ENCODE measurements around the gene GALNT14. TPM values are rescaled to one million over a fixed set of nuclear protein-coding genes. Genes with fewer than 3 reads are reported as not detected.

GALNT14 gene
- total and polyA plus RNA-seq, 9 of the 15 experiments (the other 6 are each of a cell fraction or from before 2014, with no cell fraction given) = 0.11 TPM; not detected in 8

DNA sequence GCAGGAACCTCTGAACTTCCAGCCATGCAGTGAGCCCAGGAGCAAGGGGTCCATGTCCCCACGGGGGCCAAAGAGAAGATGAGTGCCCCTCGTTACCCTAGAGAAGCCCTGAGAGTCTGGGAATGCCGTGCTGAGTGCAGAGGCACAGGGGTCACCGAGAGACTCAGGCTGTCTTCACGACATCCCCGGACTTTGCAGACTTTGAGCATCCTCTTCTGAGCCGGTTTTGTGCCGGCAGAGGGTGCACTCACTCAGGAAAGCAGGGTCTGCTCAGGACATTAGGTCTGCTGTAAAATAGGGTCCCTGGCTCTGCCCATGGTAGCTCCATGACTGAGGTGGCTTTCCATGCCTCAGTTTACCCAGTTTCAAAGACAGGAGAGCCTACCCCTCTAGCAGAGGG lies 71.0 kb downstream of the GALNT14 start:
- Histone ChIP-seq H3K9me1 (ENCODE audit: control insufficient read depth, insufficient read depth, low read length) (no peaks in the 10 kb centered on the region), H3K27me3 (ENCODE audit: control insufficient read depth in 2 of 2, insufficient read depth in 2 of 2, low read length in 2 of 2) (no peaks in the 10 kb centered on the region; a peak in 1 of 5 replicates), H3K79me2 (ENCODE audit: control insufficient read depth, insufficient read depth, low read length) (no peaks in the 10 kb centered on the region), H4K20me1 (replicated peaks; ENCODE audit: control insufficient read depth, insufficient read depth, low read length) (no peaks in the 10 kb centered on the region), H3K9ac (ENCODE audit: insufficient read depth in 1 of 2, low read depth in 2 of 2, low read length in 2 of 2) (no peak overlapping the region), H2AFZ (ENCODE audit: low read depth, low read length) (no peak overlapping the region), H3K4me3 (no peak overlapping the region), H3K9me3 (replicated peaks; ENCODE audit: control insufficient read depth, insufficient read depth, low read depth, low read length) (no peaks in the 10 kb centered on the region), H3K4me2 (ENCODE audit: insufficient read depth, low read length) (no peak overlapping the region), H3K4me1 (replicated peaks in 1 of 2; ENCODE audit: control insufficient read depth in 2 of 2, insufficient read depth in 2 of 2, low read length in 2 of 2) (no peaks in the 10 kb centered on the region), H3K36me3 (ENCODE audit: control insufficient read depth, insufficient read depth, low read length) (no peaks in the 10 kb centered on the region), H3K27ac (ENCODE audit: extremely low read depth, low read depth, low read length) (no peak overlapping the region)
- TF ChIP-seq SMC3 (conservative IDR thresholded peaks at IDR 0.05; ENCODE audit: insufficient read depth, low read depth, low read length) (peak; percentile 23; the same call in 1 of the 2 replicates), RAD21 (CRISPR knock-in tag; conservative IDR thresholded peaks at IDR 0.05 in 1 of 2, IDR thresholded peaks at IDR 0.05 in 1 of 2) (peak in 1 of 2 experiments; percentile 28; a peak in 1 of 4 replicates), IRF2 (CRISPR knock-in tag; IDR thresholded peaks at IDR 0.05) (no peak), KLF1 (tag; IDR thresholded peaks at IDR 0.05) (no peak), SMARCC2 (IDR thresholded peaks at IDR 0.05; ENCODE audit: low read depth) (no peak)
- TF ChIP-seq, protein P1, sequence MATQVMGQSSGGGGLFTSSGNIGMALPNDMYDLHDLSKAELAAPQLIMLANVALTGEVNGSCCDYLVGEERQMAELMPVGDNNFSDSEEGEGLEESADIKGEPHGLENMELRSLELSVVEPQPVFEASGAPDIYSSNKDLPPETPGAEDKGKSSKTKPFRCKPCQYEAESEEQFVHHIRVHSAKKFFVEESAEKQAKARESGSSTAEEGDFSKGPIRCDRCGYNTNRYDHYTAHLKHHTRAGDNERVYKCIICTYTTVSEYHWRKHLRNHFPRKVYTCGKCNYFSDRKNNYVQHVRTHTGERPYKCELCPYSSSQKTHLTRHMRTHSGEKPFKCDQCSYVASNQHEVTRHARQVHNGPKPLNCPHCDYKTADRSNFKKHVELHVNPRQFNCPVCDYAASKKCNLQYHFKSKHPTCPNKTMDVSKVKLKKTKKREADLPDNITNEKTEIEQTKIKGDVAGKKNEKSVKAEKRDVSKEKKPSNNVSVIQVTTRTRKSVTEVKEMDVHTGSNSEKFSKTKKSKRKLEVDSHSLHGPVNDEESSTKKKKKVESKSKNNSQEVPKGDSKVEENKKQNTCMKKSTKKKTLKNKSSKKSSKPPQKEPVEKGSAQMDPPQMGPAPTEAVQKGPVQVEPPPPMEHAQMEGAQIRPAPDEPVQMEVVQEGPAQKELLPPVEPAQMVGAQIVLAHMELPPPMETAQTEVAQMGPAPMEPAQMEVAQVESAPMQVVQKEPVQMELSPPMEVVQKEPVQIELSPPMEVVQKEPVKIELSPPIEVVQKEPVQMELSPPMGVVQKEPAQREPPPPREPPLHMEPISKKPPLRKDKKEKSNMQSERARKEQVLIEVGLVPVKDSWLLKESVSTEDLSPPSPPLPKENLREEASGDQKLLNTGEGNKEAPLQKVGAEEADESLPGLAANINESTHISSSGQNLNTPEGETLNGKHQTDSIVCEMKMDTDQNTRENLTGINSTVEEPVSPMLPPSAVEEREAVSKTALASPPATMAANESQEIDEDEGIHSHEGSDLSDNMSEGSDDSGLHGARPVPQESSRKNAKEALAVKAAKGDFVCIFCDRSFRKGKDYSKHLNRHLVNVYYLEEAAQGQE (IDR thresholded peaks at IDR 0.05; ENCODE audit: borderline replicate concordance) = 0 out of 2 replicates have a peak, but pooled peaks have one; percentile 12
- TF ChIP-seq, protein P1 (CRISPR knock-in tag; IDR thresholded peaks at IDR 0.05; ENCODE audit: low read depth) = no peak
- TF ChIP-seq, protein P2, sequence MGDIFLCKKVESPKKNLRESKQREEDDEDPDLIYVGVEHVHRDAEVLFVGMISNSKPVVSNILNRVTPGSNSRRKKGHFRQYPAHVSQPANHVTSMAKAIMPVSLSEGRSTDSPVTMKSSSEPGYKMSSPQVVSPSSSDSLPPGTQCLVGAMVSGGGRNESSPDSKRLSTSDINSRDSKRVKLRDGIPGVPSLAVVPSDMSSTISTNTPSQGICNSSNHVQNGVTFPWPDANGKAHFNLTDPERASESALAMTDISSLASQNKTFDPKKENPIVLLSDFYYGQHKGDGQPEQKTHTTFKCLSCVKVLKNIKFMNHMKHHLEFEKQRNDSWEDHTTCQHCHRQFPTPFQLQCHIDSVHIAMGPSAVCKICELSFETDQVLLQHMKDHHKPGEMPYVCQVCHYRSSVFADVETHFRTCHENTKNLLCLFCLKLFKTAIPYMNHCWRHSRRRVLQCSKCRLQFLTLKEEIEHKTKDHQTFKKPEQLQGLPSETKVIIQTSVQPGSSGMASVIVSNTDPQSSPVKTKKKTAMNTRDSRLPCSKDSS (IDR thresholded peaks at IDR 0.05; ENCODE audit: low read depth, partially characterized antibody) = no peak
- TF ChIP-seq, protein P3, sequence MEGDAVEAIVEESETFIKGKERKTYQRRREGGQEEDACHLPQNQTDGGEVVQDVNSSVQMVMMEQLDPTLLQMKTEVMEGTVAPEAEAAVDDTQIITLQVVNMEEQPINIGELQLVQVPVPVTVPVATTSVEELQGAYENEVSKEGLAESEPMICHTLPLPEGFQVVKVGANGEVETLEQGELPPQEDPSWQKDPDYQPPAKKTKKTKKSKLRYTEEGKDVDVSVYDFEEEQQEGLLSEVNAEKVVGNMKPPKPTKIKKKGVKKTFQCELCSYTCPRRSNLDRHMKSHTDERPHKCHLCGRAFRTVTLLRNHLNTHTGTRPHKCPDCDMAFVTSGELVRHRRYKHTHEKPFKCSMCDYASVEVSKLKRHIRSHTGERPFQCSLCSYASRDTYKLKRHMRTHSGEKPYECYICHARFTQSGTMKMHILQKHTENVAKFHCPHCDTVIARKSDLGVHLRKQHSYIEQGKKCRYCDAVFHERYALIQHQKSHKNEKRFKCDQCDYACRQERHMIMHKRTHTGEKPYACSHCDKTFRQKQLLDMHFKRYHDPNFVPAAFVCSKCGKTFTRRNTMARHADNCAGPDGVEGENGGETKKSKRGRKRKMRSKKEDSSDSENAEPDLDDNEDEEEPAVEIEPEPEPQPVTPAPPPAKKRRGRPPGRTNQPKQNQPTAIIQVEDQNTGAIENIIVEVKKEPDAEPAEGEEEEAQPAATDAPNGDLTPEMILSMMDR (IDR thresholded peaks at IDR 0.05 in 2 of 3, conservative IDR thresholded peaks at IDR 0.05 in 1 of 3; ENCODE audit: insufficient read depth in 2 of 3, low read depth in 1 of 3, low read length in 3 of 3) = peak; percentile 40 to 49 (median 43)
- CTCF ChIA-PET (ENCODE audit: low intra/inter-chr PET ratio) = no interaction called here
- 0% methylated on average over 7 of the region's 8 CpGs for WGBS (ENCODE audit: insufficient coverage, low coverage, missing lambda C conversion rate)
- FAIRE-seq = no peak
- no TSS peak for BruUV-seq (replicated peaks)
- POLR2A ChIA-PET = no interaction called here
- ATAC-seq = peak; percentile 78
- intact Hi-C loops (cut with micrococcal nuclease) = loop anchor here (10.0 kb wide), 2 partner anchors 108 to 268 kb away; no protein-coding TSS in a partner anchor
- peak in 3 of 4 experiments; percentile 12 to 18 (median 17) for DNase-seq (ENCODE audit: extremely low read depth in 1 of 4, low spot score in 3 of 4)
- in situ Hi-C loops (cut with MboI) = no loop called here
